ENCODE measurements around the gene GRIN2A.

Gene GRIN2A

DNA sequence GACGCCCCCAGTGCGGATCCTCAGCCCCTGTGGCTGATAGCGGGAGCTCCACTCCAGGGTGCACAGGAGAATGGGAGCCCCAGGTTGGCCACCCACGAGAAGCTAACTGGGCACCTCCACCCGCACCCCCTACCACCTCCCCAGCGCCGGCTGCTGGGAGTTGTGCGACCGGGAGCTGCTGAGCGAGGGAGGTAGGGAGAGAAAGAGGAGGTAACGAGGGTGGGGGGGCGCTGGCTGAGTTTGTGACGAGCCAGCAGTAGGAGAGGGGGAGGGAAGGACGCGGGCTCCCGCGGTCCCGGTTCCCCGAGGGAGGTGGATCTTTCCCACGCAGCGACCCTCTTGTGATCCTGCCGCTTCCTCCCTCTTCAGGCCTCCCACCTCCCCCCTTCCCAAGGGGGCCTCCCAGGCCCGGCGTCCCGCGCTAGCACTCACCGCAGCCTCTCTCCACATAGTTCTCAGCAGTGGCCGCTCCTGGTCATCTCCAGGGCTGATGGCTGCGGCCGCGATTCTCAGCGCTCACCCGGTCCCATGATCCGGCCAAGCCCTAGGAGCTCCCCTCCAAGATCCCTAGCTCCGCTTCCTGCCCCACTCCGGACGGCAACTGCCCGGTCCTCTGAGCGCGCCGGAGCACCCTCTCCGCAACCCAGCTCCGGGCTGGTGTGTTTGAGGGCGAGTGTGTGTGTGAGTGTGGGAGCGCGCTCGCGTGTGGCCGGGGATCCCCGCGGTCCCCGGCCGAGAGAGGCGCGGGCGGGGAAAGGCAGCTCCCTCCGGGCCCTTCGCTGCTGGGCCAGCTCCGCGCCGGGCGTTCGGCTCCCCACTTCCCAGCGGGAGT is at the start of gene GRIN2A:
Gene GRIN2A, minus strand, starts transcription at position 207 of the 832 bp plus-strand sequence. CDS start 2,017 bp downstream, outside the sequence.
- no peak within 1 kb of the TSS for H3K4me3 ChIP-seq (ENCODE audit: low read depth, low read length)

DNA sequence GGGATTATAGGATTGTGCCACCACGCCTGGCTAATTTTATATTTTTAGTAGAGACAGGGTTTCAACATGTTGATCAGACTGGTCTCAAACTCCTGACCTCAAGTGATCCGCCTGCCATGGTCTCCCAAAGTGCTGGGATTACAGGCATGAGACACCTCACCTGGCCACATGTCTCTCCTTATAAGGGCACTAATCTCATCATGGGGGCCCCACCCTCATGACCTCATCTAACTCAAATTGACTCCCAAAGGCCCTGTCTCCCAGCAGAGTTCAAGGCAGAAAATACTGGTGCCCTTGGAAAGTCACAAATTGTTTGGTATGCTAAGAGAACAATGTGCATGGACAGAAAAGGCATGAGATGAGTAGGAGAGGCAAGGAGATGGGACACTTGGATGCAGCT is 49.3 kb upstream of the GRIN2A start:
- H3K4me3 ChIP-seq (ENCODE audit: low read depth, low read length): no peak overlapping the region
- no peak for DNase-seq (ENCODE audit: low read depth)

More for the DNA sequence above, at the start of gene GRIN2A:
- no peak for DNase-seq (ENCODE audit: low read depth)

DNA sequence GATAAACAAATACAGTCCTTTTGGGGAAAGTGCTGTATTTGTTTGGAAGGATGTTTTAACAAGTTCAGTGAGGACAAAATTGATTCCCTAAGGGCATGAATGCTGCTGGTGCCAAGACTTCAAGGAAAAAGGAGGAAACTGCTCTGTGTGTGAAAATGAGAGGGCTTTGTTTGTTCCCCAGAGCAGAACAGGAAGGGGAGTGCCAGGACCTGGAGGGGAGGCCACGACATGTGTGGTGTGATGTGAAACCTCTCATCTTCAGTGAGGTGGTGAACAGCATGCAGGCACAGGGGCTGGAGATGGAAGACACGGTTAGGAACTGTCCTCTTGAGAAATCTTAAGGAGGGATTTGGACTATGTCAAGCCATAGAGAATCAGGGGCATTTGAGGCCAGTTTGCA is 46.6 kb upstream of the GRIN2A start:
- no peak for DNase-seq (ENCODE audit: low read depth)
- no peak overlapping the region for H3K4me3 ChIP-seq (ENCODE audit: low read depth, low read length)

DNA sequence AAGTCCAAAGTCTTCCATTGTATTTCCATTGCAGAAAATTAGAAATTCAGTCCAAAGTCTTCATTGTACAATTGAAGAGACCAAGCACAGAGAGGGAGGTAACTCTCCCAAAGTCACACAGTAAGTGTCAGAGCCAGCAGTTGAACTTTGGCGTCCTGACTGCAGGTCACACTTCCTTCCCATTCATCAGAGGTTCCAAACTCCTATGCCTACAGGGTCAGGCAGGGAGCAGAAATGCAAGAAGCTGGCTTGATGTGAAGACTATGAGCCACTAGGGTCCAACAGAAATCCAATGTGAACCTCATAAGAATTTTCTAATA is 44.7 kb upstream of the GRIN2A start:
- DNase-seq (ENCODE audit: low read depth): no peak
- H3K4me3 ChIP-seq (ENCODE audit: low read depth, low read length): no peak overlapping the region

DNA sequence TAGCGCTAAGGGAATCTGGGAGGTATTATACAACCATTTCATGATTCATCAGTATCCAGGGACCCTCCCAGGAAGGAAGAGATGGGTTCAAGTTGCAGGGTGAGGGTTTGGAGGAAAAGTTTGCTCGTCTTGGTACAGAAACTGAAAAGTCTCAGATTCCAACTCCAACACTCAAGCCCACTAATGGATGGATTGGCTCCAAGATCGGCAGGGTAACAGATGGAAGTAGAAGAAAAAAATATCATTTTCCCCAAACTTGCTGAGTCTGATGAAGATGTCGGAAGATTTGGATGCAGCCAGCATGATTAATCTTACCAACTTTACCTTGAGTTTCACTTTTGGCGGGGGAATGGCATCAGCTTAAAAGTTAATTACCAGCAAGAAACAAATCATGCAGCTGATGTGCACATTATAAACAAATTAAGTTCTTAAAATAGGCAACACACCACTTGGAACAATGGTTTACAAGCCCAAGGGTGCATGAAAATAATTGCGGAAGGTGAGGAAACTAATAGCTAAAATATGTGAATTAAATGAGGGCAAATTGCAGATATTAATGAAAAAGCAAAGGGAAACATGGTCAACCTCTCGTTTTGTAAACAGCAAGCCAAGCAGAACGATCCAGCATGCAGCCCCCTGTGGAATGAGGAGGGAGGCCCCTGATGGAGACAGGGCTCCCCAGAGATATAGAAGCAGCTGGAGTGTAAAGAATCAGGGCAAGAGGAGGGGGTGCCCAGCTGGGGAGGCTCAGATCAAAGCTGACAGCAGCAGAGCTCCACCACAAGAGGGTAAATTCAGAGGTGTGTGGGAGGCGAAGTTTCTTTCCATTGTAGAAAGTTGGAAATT is 44.1 kb upstream of the GRIN2A start:
- DNase-seq (ENCODE audit: low read depth): no peak
- no peak overlapping the region for H3K4me3 ChIP-seq (ENCODE audit: low read depth, low read length)

DNA sequence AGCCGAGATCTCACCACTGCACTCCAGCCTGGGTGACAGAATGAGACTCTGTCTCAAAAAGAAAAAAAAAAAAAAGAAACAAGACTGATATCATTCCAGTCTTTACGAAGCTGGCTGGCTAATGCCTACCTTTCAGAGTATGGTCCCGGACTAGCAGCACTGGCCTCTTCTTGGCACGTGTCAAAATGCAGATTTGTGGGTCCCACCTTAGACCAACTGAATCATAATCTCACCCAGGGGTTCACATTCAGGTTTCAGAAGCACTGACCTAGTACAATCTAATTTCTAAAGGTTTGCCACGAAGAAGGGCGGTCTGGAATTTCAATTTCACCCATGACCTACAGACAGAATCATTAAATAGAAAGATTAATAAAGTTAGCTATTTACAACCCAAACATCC is 43.4 kb upstream of the GRIN2A start:
- no peak overlapping the region for H3K4me3 ChIP-seq (ENCODE audit: low read depth, low read length)
- no peak for DNase-seq (ENCODE audit: low read depth)

DNA sequence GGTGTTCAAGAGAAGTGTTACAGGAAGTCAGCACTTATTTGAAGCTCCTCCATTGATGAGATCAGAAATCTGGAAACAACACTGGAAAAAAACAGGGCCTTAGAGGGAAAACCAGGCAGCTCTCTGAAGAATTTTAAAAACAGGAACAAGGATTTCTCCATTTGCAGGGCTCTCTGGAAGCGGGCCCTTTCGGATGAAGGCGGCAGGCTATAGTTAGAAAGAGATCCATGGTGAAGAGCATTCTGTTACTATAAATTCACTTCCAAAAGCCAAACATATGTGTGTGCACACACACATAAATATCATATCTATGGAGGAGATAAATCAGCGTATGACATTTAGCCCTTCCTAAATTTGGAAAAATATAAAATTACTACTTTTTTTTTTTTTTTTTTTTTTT is 42.6 kb upstream of the GRIN2A start:
- H3K4me3 ChIP-seq (ENCODE audit: low read depth, low read length): no peak overlapping the region
- no peak for DNase-seq (ENCODE audit: low read depth)

DNA sequence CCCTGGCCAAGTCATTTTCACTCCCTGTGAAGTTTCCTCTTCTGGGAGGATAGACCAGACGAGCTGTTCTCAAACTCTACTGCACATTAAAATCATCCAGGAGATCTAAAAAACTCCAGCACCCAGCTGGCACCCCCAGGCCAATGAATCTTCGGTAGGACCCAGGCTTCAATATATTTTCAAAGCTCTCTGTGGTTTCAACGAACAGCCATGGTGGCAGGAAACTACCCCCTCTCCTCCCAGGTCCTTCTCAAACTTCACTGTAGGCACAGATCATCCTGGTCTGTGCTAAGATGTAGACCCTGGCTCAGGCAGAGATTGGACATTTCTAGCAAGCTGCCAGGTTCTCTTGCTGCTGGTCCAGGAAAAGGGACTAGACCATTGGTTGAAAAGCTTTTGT is 38.7 kb upstream of the GRIN2A start:
- no peak overlapping the region for H3K4me3 ChIP-seq (ENCODE audit: low read depth, low read length)
- DNase-seq (ENCODE audit: low read depth): no peak

DNA sequence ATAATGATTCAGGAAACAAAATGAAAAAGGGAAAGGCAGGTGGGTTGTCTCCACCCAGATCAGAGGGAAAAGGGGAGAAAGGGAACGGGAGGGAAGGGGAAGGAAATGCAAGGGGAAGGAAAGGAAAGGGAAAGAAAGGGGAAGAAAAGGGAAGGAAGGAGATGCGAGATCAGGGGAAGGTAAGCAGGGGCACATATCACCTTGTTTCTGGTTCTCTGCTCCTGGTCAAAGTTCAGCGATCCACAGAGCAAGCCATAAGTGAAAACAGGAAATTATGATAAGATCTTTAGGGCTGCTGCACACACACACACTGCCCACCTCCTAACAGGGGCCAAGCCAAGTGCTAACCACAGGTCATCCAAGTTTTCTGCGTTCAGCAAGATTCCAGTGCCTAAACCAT is 37.5 kb upstream of the GRIN2A start:
- DNase-seq (ENCODE audit: low read depth): no peak

DNA sequence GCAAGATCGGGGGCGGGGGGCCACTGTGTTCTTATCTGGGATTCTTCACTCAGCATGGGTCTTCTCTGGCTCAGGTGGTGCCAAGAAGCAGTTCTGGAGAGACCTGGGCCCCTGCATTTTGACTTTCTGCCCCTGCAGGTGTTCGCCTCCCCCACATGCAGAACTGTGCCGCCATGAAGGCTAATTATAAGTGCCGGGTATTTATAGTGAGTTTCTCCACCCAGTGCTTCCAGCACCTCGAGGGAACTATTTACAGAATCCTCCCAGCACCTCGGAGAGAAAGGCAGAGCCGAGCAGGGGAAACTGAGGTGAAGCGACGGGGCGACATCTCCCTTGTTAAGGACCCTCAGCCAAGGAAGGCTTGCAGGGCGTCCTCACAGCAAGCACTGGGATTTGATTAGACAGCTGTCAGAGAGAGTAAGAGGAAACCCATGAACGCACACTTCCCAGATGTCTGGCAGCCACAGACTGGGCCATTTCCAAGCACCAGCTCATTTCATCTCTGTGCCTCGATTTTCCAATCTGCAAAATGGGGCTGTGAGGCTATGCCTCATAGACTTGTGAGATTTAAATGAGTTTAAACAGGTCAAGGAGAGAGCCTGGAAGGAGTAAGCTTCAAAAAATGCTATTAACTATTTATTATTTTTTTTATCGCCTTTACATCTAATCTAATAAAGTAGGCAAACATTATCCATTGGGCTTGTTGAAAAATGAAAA is 36.4 kb upstream of the GRIN2A start:
- no peak for DNase-seq (ENCODE audit: low read depth)
- no peak overlapping the region for H3K4me3 ChIP-seq (ENCODE audit: low read depth, low read length)

More for the DNA sequence above, 37.5 kb upstream of the GRIN2A start:
- H3K4me3 ChIP-seq (ENCODE audit: low read depth, low read length): no peak overlapping the region

DNA sequence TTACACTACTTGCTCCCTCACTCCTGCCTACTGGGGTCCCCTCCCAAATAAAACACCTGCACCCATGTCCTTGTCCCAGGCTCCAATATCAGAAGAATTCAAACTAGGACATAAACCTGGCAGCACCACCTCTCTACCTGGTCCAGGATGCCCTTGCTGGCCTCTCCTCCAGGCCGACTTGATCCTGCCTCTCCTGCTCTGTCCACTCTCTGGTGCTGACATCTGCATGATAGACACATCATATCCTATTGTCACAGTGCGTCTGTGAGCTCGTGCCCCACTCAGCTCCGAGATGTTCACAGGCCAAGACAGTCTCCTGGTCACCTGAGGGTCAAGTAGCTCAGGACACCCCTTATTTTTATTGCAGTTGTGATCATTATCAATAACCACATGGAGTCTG is 31.5 kb upstream of the GRIN2A start:
- DNase-seq (ENCODE audit: low read depth): no peak

DNA sequence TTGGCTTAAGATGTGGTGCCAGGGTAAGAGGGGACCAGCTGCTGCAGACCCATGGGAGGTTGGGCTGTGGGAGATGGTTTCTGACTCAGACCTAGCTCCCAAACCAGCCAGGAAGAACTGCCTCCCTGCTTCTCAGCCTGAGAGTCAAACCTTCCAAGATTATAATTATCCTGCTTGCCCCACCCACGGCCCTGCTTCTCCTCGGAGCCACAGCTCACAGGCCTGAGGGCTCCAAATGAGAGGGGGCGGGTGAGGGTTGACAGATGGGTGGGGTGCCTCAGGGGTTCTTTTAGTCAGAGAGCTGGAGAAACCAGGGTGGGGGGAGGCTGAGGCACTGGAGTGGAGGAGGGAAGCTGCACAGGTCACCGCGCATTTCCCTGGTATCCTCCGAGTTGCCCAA is 28.7 kb upstream of the GRIN2A start:
- no peak overlapping the region for H3K4me3 ChIP-seq (ENCODE audit: low read depth, low read length)
- no peak for DNase-seq (ENCODE audit: low read depth)

More for the DNA sequence above, 31.5 kb upstream of the GRIN2A start:
- no peak overlapping the region for H3K4me3 ChIP-seq (ENCODE audit: low read depth, low read length)

DNA sequence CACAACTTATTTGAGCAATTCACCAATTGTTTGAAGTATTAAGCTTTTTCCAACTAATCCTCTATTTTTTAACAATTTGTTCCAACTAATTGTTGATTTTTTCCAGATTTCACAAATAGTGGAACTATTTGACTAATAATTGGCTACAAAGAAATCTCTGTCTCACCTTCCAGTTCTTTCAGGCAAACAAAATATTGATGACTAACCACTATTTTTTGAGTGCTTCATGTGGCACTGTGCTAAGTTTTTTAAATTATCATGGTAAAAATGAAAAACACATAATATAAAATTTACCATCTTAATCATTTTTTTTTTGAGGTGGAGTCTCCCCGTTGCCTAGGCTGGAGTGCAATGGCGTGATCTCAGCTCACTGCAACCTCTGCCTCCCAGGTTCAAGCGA is 24.6 kb upstream of the GRIN2A start:
- DNase-seq (ENCODE audit: low read depth): no peak
- H3K4me3 ChIP-seq (ENCODE audit: low read depth, low read length): no peak overlapping the region

DNA sequence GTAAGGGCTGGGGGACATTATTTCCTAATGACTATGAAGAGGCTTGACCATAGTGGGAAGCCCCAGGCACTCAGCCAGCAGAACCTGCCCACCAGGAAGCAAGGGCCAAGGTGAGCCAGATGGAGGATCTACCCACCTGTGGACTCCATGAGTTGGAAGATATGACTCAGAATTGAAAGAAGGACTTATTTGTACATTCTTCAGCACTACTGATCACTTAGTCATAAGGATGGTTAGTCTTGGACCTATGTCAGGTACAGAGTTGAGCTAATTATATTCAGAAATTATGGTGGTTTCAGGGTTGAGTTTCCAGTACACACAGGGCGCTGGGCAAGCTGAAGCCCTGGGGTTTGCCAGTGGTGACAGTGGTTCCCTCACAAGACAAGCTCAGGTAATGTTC is 24.0 kb upstream of the GRIN2A start:
- H3K4me3 ChIP-seq (ENCODE audit: low read depth, low read length): no peak overlapping the region
- no peak for DNase-seq (ENCODE audit: low read depth)

DNA sequence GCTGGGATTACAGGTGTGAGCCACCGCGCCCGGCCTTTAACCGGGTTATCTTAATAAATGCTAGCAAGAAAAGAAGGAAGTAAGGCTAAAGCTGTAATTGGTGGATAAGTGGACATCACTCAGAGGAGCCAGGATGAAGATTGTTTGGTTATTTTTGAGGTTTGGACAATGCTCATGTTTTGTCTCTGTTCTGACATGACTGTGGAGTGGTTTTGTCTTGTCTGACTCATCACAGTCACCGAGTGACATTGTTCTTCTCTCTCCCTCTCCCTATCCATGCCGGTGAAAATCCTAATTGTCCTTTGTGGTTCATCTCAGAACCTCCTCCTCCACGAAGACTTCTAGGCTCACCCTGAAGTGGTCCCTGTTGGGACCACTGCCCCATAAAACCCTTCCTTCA is 23.5 kb upstream of the GRIN2A start:
- no peak for DNase-seq (ENCODE audit: low read depth)
- H3K4me3 ChIP-seq (ENCODE audit: low read depth, low read length): no peak overlapping the region

DNA sequence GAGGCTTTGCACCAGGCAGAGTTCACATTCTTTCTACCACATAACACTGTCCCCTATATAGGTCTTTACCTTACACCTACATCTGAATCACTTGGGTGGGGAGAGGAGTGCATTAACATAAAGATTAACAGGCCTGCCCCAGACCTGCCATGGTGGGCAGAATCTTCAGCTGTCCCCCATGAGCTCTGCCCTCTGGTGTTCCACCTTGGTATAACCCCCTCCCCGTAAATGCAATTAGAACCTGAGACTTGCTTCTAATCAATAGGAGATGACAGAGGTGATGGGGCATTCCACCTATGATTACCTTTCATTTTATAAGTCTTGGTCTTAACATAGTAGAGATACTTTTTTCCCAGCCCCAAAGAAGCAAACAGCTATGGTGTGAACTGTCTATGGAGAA is 20.4 kb upstream of the GRIN2A start:
- DNase-seq (ENCODE audit: low read depth): no peak
- no peak overlapping the region for H3K4me3 ChIP-seq (ENCODE audit: low read depth, low read length)

DNA sequence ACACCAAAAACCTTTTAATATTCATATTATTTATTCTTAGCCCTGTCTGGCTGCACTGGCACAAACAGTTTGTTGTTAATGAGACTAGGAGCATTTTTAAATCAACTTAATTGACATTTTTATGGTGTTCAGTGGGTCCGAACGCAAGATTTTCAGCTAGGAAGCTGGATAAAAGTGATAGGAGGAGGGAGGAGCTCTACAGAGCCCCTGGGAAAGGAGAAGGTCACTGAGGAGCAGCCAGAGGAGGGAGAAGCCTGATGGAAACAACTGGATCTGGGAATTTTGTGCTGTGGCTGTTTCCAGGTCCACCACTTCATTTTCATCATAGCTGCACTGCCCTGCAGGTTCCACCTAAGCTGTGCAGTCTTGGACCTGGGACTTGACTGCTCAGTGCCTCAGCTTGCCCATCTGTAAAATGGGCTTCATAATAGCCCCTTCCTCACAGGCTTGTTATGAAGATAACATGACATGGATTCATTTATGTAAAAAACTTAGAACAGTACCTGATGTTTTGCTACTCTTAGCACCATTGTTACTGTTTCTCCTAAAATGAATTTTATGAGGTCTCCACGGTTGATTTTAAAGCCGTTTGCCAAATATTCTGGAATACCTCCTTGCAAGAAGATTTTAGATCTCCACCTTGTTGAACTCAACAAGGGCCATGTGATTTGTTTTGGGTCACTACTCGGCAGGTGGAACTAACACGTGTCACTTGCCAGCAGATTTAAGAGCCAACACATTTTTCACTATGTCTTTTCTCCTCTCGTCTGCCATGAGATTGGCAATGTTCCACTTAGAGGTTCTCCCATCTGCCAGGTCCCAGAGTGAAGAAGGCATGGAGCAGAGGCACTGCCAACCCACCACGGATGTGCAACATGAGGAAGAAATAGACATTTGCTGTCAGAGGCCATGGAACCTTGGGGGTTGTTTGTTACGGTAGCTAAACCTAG is 18.7 kb upstream of the GRIN2A start:
- no peak for DNase-seq (ENCODE audit: low read depth)
- no peak overlapping the region for H3K4me3 ChIP-seq (ENCODE audit: low read depth, low read length)

DNA sequence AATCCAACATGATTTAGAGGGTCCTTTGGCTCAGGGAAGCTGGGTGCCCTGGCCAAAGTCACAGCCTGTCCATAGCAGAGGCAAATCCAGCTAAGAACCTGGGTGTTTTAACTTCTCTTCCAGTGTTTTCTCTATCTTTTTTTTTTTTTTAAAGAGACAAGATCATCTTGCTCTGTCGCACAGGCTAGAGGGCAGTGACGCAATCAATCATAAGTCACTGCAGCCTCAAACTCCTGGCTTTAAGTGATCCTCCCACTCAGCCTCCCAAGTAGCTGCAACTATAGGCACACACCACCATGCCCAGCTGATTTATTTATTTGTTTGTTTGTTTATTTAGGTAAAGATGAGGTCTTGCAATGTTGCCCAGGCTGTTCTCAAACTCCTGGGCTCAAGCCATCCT is 14.8 kb upstream of the GRIN2A start:
- DNase-seq (ENCODE audit: low read depth): no peak
- H3K4me3 ChIP-seq (ENCODE audit: low read depth, low read length): no peak overlapping the region

DNA sequence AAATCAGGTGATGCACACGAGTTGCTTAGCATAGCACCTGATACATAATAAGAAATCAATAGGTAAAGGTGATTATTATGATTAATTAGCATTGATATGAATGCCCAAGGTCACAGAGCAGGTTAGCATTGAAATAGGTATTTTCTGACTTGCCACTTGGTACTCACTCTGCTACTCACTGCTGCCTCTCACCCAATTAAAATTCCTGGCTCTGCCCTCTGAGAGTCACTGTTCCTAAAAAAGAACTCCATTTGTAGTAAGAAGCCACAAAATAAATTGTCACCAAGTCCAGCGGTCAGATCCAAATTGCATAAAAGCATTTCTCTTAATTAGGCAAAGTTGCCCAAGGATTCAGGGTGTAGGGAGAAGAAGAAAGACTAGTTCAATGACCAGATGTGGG is 8.9 kb upstream of the GRIN2A start:
- DNase-seq (ENCODE audit: low read depth): no peak
- no peak overlapping the region for H3K4me3 ChIP-seq (ENCODE audit: low read depth, low read length)
